BE2C (cell line): ENCODE measurements around the gene BANF1.

Experiments
- DNase-seq: peaks from one replicate; pipeline ENCODE4 v3.0.0-alpha.2; 2020
- H3K27me3 ChIP-seq: fragments of 250-450 bp; sonication (Bioruptor Pico); 2 replicates; pipeline ENCODE4 v1.5.1; 2020; ENCODE audit warnings: mild to moderate bottlenecking
- H3K36me3 ChIP-seq: fragments of 250-450 bp; sonication (Bioruptor Pico); 2 replicates; pipeline ENCODE4 v1.5.1; 2020; ENCODE audit warnings: mild to moderate bottlenecking
- H3K4me1 ChIP-seq: fragments of 250-450 bp; sonication (Bioruptor Pico); 2 replicates; pipeline ENCODE4 v1.5.1; 2020
- H3K4me3 ChIP-seq: 2 replicates; pipeline ENCODE4 v1.5.1; 2011; ENCODE audit warnings: low read depth, low read length
- H3K9me3 ChIP-seq: fragments of 250-450 bp; sonication (Bioruptor Pico); 2 replicates; pipeline ENCODE4 v1.5.1; 2020
- CTCF ChIP-seq: IDR thresholded peaks from 2 replicates; pipeline ENCODE4 v1.5.1; 2012; ENCODE audit warnings: mild to moderate bottlenecking, low read depth, low read length

Gene BANF1

GRCh38 chr11:66046901-66047300 lies 44.6 kb downstream of the BANF1 start:
- Histone ChIP-seq H3K4me1 (peaks cover 6% of the 10 kb centered on the region), H3K36me3 (no peaks in the 10 kb centered on the region), H3K4me3 (no peak overlapping the region), H3K9me3 (no peaks in the 10 kb centered on the region), H3K27me3 (no peaks in the 10 kb centered on the region)
- no peak for TF ChIP-seq CTCF
- no peak for DNase-seq

GRCh38 chr11:66047541-66048365 lies 45.5 kb downstream of the BANF1 start:
- TF ChIP-seq CTCF = no peak
- no peaks in the 10 kb centered on the region for H3K27me3 ChIP-seq
- H3K4me1 ChIP-seq = peaks cover 6% of the 10 kb centered on the region
- H3K4me3 ChIP-seq = no peak overlapping the region
- no peaks in the 10 kb centered on the region for H3K9me3 ChIP-seq
- H3K36me3 ChIP-seq = no peaks in the 10 kb centered on the region
- no peak for DNase-seq

GRCh38 chr11:66048547-66049323 lies 46.4 kb downstream of the BANF1 start, which contains the start of gene GAL3ST3:
Gene GAL3ST3 (minus strand): TSS chr11:66049161. CDS start chr11:66045415, 3,746 bp downstream.
- no peaks in the 10 kb centered on the region; the same call in 1 of the 2 replicates for H3K36me3 ChIP-seq
- H3K27me3 ChIP-seq = no peaks in the 10 kb centered on the region
- H3K4me1 ChIP-seq = peaks cover 6% of the 10 kb centered on the region
- no peaks in the 10 kb centered on the region for H3K9me3 ChIP-seq
- TF ChIP-seq CTCF = no peak
- DNase-seq = no peak
- H3K4me3 ChIP-seq = peak within 1 kb of the TSS; percentile 35

GRCh38 chr11:66050581-66051231 lies 48.4 kb downstream of the BANF1 start:
- Histone ChIP-seq H3K4me1 (peaks cover 6% of the 10 kb centered on the region), H3K9me3 (no peaks in the 10 kb centered on the region), H3K4me3 (no peak overlapping the region), H3K27me3 (no peaks in the 10 kb centered on the region), H3K36me3 (peaks cover 15% of the 10 kb centered on the region)
- DNase-seq = no peak
- no peak for TF ChIP-seq CTCF

GRCh38 chr11:66051371-66051765 lies 49.1 kb downstream of the BANF1 start:
- TF ChIP-seq CTCF = no peak
- Histone ChIP-seq H3K27me3 (no peaks in the 10 kb centered on the region), H3K4me1 (peaks cover 6% of the 10 kb centered on the region), H3K9me3 (no peaks in the 10 kb centered on the region), H3K4me3 (peak overlapping the region; percentile 80), H3K36me3 (peaks cover 19% of the 10 kb centered on the region)
- no peak for DNase-seq
